ENCODE measurements around the gene ANGPTL4.
"Not testable (repeated sequence)": the region's sequence is repeated elsewhere in the genome, so short reads cannot be mapped to it uniquely, and the experiment has no call there.

ANGPTL4 gene

DNA sequence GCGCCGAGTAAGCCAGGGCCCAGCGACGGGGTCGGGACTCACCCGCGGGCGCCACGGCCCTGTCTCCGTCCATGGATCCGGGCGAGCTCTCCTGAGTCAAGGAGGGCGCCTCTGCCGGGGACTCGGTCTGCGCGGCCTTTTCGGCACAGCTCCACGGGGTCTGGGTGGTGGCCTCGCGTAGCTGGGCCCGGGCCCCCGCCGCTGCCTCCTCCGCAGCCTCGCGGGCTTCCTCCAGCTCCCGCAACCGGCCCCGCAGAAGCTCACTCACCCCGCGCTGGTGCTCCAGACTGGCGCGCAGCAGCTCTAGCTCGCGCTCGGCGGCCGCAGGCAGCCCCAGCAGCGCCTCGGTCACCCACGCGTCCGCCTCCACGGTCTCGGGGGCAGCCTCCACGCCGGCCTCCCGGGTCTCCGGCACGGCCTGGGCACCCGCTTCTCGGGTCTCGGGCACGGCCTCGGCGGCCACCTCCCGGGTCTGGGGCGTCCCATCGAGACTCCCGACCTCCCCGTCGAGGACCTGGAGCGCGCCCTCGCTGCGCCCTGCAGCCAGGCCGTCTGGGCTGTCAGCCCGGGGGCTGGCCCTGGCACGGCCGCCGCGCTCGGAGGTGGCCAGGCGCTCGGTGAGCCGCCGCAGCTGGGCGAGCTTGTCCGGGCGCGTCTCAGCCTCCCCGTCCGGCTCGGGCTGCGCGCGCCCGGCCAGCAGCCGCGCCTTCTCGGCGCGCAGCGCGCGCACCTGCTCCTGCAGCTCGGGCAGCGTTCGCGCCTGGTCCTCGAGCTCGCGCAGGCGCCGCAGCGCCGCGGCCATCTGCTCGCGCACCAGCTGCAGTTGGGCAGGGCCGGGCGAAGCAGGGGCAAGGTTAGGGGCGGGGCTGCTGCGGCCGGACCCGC, 29.3 kb upstream of the ANGPTL4 start:
- peak in 1 of 2 experiments; percentile 66 for DNase-seq

DNA sequence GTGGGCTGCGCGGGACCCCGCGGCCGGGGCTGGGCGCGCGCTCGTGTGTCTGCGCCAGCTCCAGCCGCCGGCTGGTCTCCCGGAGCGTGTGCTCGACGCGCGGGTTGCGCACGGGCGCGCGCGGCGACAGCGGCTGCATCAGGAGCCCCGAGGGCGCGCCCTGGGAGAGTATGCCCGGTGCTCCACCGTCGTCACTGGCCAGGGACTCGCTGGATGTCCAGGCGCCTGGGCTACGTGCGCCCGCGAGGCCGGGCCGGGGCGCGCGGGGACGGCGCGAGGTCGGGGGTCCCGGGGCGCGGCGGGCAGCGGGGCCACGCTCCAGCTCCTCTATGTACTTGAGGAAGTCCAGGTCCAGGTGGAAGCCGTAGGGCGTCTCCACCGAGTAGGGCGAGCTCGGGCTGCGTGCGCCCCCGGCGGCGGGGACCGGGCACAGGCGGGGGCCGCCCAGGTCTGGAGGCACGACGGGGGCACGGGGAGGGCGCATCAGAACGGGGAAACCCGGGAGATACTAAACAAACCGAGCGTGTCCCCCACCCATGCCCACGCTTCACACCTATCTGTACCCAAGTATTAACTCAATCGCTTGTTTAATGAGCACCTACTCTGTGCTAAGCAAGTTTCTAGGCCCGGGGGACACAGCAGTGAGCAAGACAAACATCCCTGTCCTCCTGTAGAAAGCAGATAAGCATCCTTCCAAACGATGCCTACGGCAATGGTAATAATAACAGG, 28.4 kb upstream of the ANGPTL4 start:
- no peak for DNase-seq

DNA sequence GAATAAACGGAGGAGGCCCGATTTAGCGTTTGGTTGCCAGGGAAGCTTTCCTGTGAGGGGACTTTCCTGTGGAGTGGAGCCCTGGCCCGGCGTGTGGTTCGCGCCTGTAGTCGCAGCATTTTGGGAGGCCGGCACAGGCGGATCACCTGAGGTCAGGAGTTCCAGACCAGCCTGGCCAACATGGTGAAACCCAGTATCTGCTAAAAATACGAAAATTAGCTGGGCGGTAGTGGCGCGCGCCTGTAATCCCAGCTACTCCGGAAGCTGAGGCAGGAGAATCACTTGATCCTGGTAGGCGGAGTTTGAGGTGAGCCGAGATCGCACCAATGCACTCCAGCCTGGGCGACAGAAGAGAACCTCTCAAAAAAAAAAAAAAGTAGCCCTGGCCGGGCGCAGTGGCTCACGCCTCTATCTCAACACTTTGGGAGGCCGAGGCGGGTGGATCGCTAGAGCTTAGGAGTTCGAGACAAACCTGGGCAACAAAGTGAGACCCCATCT, 27.8 kb upstream of the ANGPTL4 start:
- DNase-seq, result no peak

DNA sequence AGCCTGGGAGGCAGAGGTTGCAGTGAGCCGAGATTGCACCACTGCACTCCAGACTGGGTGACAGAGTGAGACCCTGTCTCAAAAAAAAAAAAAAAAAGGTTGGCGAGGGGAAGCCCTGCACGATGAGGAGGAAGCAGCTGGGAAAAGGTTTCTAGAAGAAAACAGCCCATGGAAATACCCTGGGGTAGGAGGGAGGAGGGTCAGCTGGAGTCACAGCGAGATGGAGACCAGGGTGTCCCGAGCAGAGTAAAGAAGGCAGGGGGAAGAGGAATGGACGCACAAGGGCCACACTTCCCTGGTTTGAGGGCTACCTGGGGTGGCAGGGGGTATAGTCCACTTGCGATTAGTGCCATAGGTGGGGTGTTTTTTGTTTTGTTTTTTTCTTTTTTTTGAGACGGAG, 27.3 kb upstream of the ANGPTL4 start:
- no peak for DNase-seq

DNA sequence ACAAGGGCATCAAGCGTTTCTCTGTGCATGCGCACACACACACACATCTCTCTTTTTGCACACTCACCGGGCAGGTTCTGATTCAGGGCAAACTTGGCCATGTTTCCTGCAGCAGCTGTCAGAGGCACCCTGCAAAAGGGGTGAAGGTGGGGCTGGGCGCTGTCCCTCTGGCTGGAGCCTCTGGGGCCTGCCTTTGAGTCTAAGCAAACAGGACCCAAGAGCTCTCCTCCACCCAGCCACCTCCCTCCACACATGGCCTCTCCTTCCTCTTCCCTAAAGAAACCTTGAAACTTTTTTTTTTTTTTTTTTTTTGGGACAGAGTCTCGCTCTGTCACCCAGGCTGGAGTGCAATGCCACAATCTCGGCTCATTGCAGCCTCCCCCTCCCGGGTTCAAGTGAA, 26.2 kb upstream of the ANGPTL4 start:
- DNase-seq, result no peak

DNA sequence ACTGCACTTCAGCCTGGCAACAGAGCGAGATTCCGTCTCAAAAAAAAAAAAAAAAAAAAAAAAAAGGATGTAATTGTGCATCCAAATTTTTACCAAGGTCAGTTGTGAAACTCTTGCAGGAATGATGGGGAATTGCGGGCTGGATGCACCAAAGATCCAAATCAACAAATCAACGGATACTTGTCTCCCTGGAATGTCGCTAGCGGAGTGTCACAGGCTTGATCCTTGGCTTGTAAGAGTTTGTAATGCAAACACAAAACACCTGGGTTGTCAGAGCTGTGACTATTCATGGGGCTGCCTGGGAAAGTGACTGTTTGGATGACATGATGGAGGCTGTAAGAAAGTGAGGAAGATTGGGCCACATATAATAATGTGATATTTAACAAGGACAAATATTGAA, 25.1 kb upstream of the ANGPTL4 start:
- no peak for DNase-seq

DNA sequence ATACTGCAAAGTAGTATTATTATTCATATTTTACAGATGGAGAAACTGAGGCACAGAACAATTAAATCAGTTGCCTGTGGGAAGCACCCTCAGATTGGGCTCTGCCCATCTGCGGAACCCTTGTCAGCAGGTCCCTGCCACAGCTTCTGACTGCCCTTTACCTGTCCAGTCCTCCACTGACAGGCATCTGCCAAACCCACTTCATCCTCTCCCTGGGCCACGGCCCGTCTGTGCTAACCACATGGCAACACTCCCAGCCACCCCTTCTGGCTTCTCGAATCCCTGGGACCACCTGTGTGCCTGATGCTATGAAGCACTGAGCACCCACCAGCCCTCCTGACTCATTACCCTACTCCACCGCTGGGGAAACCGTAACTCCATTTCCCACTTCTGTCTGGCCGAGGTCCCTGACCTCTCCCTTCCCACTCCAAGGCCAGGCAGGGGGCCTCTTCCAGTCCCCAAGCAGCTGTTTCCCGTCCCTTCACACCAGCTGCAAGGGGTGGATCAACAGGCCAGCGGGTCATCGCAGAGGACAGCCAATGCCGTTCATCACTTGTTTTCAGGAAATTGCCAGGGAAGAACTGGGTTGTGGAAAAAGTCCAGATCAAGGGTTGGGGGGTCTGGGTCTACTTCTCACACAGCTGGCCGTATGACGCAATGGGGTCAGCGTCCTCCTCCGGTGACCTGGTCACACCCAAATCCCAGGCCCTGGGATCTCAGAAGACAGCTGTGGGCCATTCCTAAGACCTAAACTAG, 23.4 kb upstream of the ANGPTL4 start:
- no peak for DNase-seq

DNA sequence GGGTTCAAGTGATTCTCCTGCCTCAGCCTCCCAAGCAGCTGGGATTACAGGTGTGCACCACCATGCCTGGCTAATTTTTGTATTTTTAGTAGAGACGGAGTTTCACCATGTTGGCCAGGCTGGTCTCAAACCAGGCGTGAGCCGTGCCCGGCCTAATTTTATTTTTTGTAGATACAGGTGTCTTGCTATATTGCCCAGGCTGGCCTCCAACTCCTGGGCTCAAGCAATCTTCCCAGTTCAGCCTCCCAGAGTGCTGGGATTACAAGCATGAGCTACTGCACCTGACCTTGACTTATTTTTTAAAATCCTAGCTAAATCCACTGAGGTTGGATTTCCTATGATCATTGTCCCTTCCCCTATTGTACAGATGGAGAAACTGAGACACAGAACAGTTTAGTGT, 22.5 kb upstream of the ANGPTL4 start:
- not testable (repeated sequence) for DNase-seq

DNA sequence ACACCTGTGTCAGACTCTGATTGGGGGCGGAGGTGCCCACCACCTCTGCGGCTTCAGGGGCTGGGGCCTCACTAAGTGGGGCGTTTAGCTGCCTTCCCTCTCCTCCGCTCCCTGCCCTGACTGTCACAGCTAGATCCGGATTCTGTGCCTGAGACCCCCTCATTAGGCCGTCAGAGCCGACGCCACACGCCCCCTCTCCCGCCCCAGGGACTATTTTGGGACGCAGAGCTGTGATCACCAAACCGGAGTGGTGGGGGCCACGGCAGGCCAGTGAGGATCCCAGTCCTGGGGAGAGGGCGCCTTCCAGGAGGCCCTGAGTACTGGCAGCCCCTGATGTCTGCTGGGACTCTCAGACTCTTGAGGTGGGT, 21.7 kb upstream of the ANGPTL4 start:
- no peak for DNase-seq

DNA sequence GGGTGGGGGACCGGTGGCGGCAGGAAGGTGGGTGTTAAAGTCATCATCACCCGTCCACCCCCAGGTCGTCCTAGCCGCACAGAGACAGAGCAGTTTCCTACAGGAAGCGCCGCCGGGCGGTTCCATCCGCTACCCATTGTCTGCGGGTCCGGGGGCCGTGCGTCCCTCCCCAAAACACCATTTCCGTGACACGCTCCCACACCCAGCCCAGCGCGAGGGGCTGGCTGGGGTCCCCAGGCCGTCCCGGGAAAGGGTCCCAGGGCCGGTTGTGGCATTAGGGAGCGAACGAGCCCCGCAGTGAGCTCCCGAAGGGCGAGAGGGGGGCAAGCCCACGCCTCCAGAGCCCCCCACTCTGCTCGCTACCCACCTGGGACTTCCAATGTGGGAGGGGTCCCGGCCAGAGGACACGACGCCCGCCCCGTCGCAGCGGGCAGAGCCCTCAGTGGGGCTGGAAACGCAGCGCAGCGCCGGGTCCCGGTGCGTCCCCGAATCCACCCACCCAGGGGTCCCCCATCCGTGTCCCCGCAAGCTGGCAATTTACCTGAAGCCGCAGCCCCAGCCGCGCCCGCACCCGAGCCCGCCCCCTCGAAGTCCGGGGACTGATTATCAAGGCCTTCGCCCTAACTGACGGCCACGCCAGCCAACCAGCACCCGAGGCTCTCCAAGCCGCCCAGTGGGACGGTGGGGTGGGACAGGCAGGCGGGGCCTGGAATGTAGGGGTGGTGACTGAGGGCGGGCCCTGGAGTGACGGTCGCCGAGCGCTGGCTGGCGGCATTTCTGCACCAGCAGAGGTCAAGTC, 21.1 kb upstream of the ANGPTL4 start, which contains the start of gene KANK3:
Gene KANK3, minus strand, starts transcription at position 579 of the 799 bp plus-strand sequence. CDS start 5,434 bp downstream, outside the sequence.
- peak; percentile 41 to 83 for DNase-seq

DNA sequence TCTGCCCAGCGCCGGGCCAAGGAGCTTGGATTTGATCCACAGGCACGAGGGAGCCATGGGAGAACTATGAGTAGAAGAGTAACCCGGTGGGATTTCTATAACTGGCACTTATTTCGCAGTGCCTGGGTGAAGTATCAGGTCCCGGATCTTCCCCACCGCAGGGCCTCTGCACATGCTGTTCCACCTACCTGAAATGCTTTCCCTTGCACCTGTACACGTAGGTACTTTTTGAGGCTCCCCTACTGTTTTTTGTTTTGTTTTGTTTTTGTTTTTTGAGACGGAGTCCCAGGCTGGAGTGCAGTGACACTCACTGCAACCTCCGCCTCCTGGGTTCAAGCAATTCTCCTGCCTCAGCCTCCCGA, 20.5 kb upstream of the ANGPTL4 start:
- no peak for DNase-seq

DNA sequence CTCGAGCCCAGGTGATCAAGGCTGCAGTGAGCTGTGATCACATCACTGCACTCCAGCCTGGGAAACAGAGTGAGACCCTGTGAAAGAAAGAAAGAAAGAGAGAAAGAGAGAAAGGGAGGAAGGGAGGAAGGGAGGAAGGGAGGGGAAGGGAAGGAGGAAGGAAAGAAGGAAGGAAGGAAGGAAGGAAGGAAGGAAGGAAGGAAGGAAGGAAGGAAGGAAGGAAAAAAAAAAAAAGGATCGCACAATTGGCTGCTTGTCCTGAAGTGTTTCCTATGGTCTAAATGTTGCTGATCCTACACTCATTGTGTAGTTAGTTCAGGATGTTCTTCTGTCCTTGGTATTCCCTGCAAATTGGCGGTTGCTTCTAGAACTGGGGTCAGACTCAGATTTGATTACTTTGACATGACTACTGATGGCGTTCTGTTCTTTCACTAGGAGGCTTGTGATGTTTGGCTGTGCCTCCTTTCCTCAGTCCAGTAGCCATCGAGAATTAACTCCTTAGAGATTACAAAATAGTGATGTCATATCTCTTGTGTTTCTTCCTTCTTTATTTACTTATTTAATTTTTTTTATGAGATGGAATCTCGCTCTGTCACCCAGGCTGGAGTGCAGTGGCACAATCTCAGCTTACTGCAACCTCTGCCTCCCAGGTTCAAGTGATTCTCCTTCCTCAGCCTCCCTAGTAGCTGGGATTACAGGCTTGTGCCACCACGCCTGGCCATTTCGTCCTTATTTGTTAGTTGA, 14.2 kb upstream of the ANGPTL4 start:
- not testable (repeated sequence) for DNase-seq

DNA sequence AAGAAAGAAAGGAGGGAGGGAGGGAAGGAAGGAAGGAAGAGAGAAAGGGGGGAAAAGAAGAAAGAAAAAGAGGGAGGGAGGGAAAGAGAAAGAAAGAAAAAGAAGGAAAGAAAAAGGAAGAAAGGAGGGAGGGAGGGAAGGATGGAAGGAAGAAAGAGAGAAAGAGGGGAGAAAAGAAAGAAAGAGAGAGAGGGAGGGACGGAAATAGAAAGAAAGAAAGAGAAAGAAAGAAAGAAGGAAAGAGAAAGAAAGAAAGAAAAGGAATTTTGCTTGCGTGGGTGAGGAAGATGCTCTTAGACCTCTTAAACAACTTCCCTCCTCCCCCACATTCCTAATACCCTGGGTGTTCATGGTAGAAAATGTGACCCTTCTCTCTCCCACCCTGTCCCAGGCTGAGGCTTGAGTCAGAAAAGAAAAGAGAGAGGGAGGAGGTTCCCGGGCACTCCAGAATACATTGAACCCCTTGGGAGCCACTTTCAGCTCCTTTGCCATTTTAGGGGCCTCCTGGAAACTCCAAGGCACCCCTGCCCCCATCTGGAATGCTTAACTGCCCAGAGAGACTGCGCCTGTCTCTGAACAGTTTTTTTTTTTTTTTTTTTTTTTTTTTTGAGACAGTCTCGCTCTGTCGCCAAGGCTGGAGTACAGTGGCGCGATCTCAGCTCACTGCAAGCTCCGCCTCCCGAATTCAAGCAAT, 11.7 kb upstream of the ANGPTL4 start:
- no peak for DNase-seq

DNA sequence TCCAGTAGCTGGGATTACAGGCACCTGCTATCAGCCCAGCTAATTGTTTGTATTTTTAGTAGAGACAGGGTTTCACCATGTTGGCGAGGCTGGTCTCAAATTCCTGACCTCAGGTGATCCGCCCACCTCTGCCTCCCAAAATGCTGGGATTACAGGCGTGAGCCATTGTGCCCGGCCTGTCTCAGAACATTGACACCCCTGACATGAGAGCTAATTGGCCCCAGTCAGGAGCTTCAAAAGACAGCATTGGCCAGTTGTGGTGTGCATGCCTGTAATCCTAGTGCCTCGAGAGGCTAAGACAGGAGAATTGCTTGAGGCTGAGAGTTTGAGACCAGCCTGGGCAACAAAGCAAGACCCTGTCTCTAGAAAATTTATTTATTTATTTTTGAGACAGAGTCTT, 11.1 kb upstream of the ANGPTL4 start:
- DNase-seq, result not testable (repeated sequence)

DNA sequence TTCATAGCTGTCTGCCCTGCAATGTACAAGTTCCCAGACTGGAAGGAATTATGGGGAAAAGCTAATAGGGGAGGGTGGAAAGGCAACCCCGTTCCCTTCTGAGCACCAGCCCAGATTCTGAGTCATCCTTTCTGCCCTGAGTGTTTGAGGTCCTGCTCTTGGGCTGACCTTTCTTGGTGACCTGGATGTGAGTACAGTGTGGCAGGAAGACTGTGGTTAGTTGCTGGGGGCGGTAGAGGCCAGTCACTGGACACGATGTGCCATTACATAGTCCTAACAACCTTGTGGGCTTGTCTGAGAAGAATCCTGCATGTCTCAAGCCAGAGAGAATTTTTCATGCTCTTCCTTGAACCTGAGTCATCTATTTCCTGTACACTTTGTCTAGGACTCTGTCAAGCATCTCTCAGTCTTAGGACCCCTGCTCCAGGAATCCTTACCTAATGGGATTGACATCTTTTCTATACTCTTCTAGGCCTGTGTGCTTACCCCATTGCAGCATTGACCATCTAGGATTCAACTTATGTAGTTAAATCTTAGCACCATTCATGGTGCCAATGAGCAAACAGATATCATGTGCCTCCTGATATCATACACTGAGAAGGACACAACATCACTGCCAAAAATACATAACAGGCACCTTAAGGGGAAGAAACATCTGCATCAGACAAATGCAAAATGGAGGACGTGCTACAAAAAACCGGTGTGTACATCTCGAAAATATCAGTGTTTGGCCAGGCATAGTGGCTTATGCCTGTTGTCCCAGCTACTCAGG, 8.1 kb upstream of the ANGPTL4 start:
- DNase-seq, result no peak

DNA sequence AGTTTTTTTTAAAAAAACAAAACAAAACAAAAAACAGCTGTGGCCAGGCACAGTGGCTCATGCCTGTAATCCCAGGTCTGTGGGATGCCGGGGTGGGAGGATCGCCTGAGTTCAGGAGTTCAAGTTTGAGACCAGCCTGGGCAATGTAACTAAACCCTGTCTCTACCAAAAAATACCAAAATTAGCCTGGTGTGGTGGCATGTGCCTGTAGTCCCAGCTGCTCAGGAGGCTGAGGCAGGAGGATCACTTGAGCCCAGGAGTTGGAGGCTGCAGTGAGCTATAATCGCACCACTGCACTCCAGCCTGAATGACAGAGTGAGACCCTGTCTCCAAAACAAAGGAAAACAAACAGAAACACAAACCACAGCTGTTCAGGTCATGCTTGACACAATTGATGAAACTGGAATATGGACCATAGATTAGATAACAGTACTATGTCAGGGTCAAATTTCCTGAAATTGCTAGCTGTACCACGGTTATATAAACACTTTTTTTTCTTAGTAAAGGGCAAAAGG, 6.9 kb upstream of the ANGPTL4 start:
- no peak for DNase-seq

DNA sequence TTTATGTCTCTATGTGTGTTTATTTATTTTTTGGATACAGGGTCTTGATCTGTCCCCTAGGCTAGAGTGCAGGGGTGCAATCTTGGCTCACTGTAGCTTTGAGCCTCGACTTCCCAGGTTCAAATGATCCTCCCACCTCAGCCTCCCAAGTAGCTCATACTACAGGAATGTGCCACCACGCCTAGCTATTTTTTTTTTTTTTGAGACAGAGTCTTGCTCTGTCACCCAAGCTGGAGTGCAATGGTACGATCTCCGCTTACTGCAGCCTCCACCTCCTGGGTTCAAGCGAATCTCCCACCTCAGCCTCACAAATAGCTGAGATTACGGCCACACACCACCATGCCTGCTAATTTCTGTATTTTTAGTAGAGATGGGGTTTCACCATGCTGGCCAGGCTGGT, 5.0 kb upstream of the ANGPTL4 start:
- no peak for DNase-seq

DNA sequence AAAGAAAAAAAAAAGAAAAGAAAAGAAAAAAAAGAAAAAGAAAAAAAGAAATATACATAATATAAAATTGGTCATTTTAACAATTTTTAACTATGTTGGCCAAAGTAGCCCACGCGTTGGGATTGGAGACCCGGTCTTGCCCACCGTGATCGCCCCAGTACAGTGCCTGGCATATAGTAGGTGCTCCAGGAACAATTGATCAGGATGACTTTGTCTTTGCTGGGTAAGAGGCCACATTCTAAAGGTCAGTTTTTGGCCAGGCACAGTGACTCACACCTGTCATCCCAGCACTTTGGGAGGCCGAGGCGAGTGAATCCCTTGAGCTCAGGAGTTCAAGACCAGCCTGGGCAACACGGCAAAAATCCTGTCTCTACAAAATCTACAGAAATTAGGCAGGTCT, 3.8 kb upstream of the ANGPTL4 start:
- DNase-seq, result no peak

DNA sequence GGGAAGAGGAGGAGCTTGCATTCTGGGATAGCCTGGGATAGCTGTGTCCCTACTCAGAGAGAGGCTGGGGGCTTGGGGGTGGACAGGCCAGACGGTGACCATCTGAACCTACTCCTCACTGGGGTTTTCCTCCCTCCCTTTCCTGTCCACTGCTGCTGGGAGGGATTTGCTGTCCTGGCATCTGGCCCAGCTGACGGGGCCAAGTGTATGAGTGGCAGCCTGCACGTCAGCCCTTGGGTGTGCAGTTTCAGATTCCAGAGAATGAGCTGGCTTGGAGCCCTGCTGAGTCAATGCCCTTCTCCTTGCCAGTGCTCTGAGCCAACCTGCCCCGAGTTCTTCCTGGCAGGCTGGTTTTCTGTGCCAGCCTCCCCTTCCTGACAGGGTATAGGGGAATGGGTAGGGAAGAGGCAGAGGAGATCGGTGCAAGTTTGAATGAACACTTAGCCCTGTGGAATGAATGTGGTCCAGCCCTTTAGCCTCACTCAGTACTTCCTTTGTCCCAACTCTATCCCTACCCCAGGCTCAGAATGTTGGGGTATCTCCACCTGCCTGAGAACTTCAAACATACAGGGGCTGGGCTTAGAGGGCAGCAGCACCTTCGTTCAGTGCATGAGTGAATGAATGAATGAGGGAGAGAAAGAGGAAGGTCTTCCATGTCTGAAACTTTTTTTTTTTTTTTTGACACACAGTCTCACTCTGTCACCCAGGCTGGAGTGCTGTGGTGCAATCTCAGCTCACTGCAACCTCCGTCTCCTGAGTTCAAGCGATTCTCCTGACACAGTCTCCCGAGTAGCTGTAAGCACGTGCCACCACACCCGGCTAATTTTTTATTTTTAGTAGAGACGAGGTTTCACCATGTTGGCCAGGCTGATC, 1.8 kb upstream of the ANGPTL4 start:
- peak; percentile 89 to 96 for DNase-seq

Data from NCI-H446 (cell line).